Esophagus muscularis mucosa (tissue), 4 donors: ENCODE results near the gene LRIT2. TPM values are rescaled to one million over a fixed set of nuclear protein-coding genes. Genes with fewer than 3 reads are reported as not detected.

Source experiments
- DNase-seq: peaks from one replicate; pipeline ENCODE4 v3.0.0-alpha.2; 2017; ENCODE audit errors: extremely low spot score
- H3K27ac ChIP-seq, 4 donors: fragments of 200-600 bp; sonication (generic); replicated peaks in 1 of 4; 1 replicate in 3 of 4; 2 replicates in 1 of 4; pipeline ENCODE4 v1.5.1; 2016 to 2019; ENCODE audit warnings: mild to moderate bottlenecking in 1 of 4
- H3K27me3 ChIP-seq, 4 donors: fragments of 200-600 bp; sonication (generic); one replicate each; pipeline versions ENCODE4 v1.5.1 to v1.6.0; 2016 to 2019
- H3K36me3 ChIP-seq, 4 donors: fragments of 200-600 bp; sonication (generic); one replicate each; pipeline ENCODE4 v1.5.1; 2016 to 2019
- H3K4me1 ChIP-seq, 4 donors: fragments of 200-600 bp; sonication (generic); one replicate each; pipeline ENCODE4 v1.5.1; 2016 to 2019
- H3K4me3 ChIP-seq, 4 donors: fragments of 200-600 bp; sonication (generic); 1 replicate in 2 of 4; 2 replicates in 2 of 4; pipeline ENCODE4 v1.5.1; 2016 to 2019; ENCODE audit warnings: mild to moderate bottlenecking in 4 of 4, moderate library complexity in 1 of 4
- H3K9me3 ChIP-seq, 4 donors: fragments of 200-600 bp; sonication (generic); 1 replicate in 3 of 4; 2 replicates in 1 of 4; pipeline ENCODE4 v1.5.1; 2016 to 2019
- CTCF ChIP-seq, 3 experiments: fragments of 200-600 bp in 2 of 3; fragments of 450-650 bp in 1 of 3; sonication (generic) in 2 of 3; IDR thresholded peaks; one replicate each; pipeline ENCODE4 v1.5.1; 2017 to 2019; ENCODE audit warnings: antibody characterized with exemption in 3 of 3, mild to moderate bottlenecking in 2 of 3, moderate library complexity in 1 of 3
- EP300 ChIP-seq: sonication (generic); formaldehyde crosslinking; IDR thresholded peaks from one replicate; pipeline ENCODE4 v1.6.1; 2017; ENCODE audit warnings: antibody characterized with exemption
- POLR2A ChIP-seq: fragments of 450-650 bp; IDR thresholded peaks from one replicate; pipeline ENCODE4 v1.6.1; 2017; ENCODE audit warnings: antibody characterized with exemption, moderate library complexity, mild to moderate bottlenecking, low read depth
- POLR2AphosphoS5 ChIP-seq, 2 donors: sonication (generic); formaldehyde crosslinking; IDR thresholded peaks; one replicate each; pipeline ENCODE4 v1.6.1; 2017; ENCODE audit warnings: antibody characterized with exemption in 2 of 2
- WGBS: methylation state at CpG from one replicate; pipeline ENCODE4 v1.1.5; 2018; 5-methylcytosine and 5-hydroxymethylcytosine counted together
- intact Hi-C: fragments of 100-400 bp; cut with DNase I; formaldehyde crosslinking; loops from one replicate; pipeline ENCODE4 v1.15.1; 2023
- total RNA-seq, 4 donors: library from RNA; depleted of rRNA; stranded (reverse); fragments of >200 nt; gene quantifications; one replicate each; pipeline versions ENCODE4 v1.1.0 to v1.2.1, GENCODE V29; 2016

LRIT2 gene
- total RNA-seq, 4 donors from 2014 or later, result 0.19 TPM; not detected in 3

- H3K27ac ChIP-seq, result no peak overlapping the region
- H3K9me3 ChIP-seq, result peaks cover 0 to 3% (median 0%) of the 10 kb centered on the region in 4 donors
- H3K36me3 ChIP-seq, result no peaks in the 10 kb centered on the region
- WGBS, result 58% methylated on average over 8 of the region's 10 CpGs
- TF ChIP-seq POLR2AphosphoS5 (IDR thresholded peaks at IDR 0.05), result no peak
- TF ChIP-seq EP300, result no peak
- TF ChIP-seq CTCF (IDR thresholded peaks at IDR 0.05), result no peak
- TF ChIP-seq POLR2A, result no peak
- intact Hi-C loops, result no loop called here
- H3K27me3 ChIP-seq, result peaks cover 0 to 38% (median 2%) of the 10 kb centered on the region in 4 donors
- H3K4me1 ChIP-seq, result peaks cover 0 to 8% (median 2%) of the 10 kb centered on the region in 4 donors
- DNase-seq, result no peak
- no peak overlapping the region for H3K4me3 ChIP-seq
Measured at GRCh38 chr10:84254552-84255478, 29.5 kb upstream of the LRIT2 start.

GRCh38 chr10:84248794-84249193 is 23.4 kb upstream of the LRIT2 start:
- peaks cover 0 to 4% (median 2%) of the 10 kb centered on the region in 4 donors for H3K4me1 ChIP-seq
- no peak overlapping the region for H3K27ac ChIP-seq
- peaks cover 0 to 3% (median 0%) of the 10 kb centered on the region in 4 donors for H3K9me3 ChIP-seq
- intact Hi-C loops, result no loop called here
- no peak for DNase-seq
- no peak for TF ChIP-seq POLR2AphosphoS5 (IDR thresholded peaks at IDR 0.05)
- TF ChIP-seq EP300, result no peak
- WGBS, result 85% methylated on average over 12 of the region's 12 CpGs
- H3K4me3 ChIP-seq, result no peak overlapping the region
- H3K36me3 ChIP-seq, result no peaks in the 10 kb centered on the region
- H3K27me3 ChIP-seq, result peaks cover 0 to 7% (median 0%) of the 10 kb centered on the region in 4 donors

GRCh38 chr10:84247496-84247895 is 22.2 kb upstream of the LRIT2 start:
- Histone ChIP-seq H3K27ac (no peak overlapping the region), H3K4me3 (no peak overlapping the region), H3K9me3 (peaks cover 0 to 3% (median 0%) of the 10 kb centered on the region in 4 donors), H3K36me3 (no peaks in the 10 kb centered on the region), H3K4me1 (peaks cover 0 to 4% (median 2%) of the 10 kb centered on the region in 4 donors), H3K27me3 (peaks cover 0 to 2% (median 0%) of the 10 kb centered on the region in 4 donors)
- WGBS, result 100% methylated on average over 2 of the region's 6 CpGs
- intact Hi-C loops, result no loop called here
- TF ChIP-seq POLR2AphosphoS5 (IDR thresholded peaks at IDR 0.05) (no peak), EP300 (no peak), CTCF (IDR thresholded peaks at IDR 0.05) (no peak)
- no peak for DNase-seq

GRCh38 chr10:84244651-84245270 is 19.4 kb upstream of the LRIT2 start, which contains the start of gene RGR:
TSS of gene RGR (plus strand) at chr10:84245053. CDS start at chr10:84245091, 38 bp downstream.
- 49% methylated on average over 8 of the region's 9 CpGs for WGBS
- no peaks in the 10 kb centered on the region for H3K27me3 ChIP-seq
- TF ChIP-seq CTCF (IDR thresholded peaks at IDR 0.05), result no peak
- TF ChIP-seq EP300, result no peak
- peak in 1 of 2 donors; percentile 9 for TF ChIP-seq POLR2AphosphoS5 (IDR thresholded peaks at IDR 0.05)
- no peak for TF ChIP-seq POLR2A
- intact Hi-C loops, result no loop called here
- peak within 1 kb of the TSS in 2 of 4 donors; percentile 7 for H3K27ac ChIP-seq
- H3K4me1 ChIP-seq, result peaks cover 0 to 4% (median 2%) of the 10 kb centered on the region in 4 donors
- no peak for DNase-seq
- H3K36me3 ChIP-seq, result no peaks in the 10 kb centered on the region
- H3K9me3 ChIP-seq, result no peaks in the 10 kb centered on the region
- no peak within 1 kb of the TSS for H3K4me3 ChIP-seq

GRCh38 chr10:84243759-84244158 is 18.4 kb upstream of the LRIT2 start:
- 89% methylated on average over 3 of the region's 3 CpGs for WGBS
- H3K36me3 ChIP-seq, result no peaks in the 10 kb centered on the region
- intact Hi-C loops, result no loop called here
- peaks cover 0 to 4% (median 2%) of the 10 kb centered on the region in 4 donors for H3K4me1 ChIP-seq
- H3K4me3 ChIP-seq, result no peak overlapping the region
- DNase-seq, result no peak
- no peaks in the 10 kb centered on the region for H3K9me3 ChIP-seq
- no peaks in the 10 kb centered on the region for H3K27me3 ChIP-seq
- H3K27ac ChIP-seq, result peak overlapping the region in 1 of 4 donors; percentile 7
- TF ChIP-seq POLR2A, result no peak
- TF ChIP-seq EP300, result no peak
- no peak for TF ChIP-seq CTCF (IDR thresholded peaks at IDR 0.05)
- no peak for TF ChIP-seq POLR2AphosphoS5 (IDR thresholded peaks at IDR 0.05)
